ENCODE measurements around the gene PRAC2.

The PRAC2 gene

GRCh38 chr17:48747445-48748363 is 24.7 kb downstream of the PRAC2 start:
- TF ChIP-seq CTCF (IDR thresholded peaks at IDR 0.05; ENCODE audit: low read depth, low read length, missing control alignments) = no peak
- no peak overlapping the region for H3K4me3 ChIP-seq (replicated peaks; ENCODE audit: low read depth, low read length)
- DNase-seq (ENCODE audit: extremely low read depth, low read depth) = no peak

- no peak for TF ChIP-seq CTCF (IDR thresholded peaks at IDR 0.05; ENCODE audit: low read depth, low read length, missing control alignments)
- DNase-seq (ENCODE audit: extremely low read depth, low read depth) = no peak
Measured at GRCh38 chr17:48748718-48749566, 26.0 kb downstream of the PRAC2 start.

GRCh38 chr17:48749621-48750553 is 26.9 kb downstream of the PRAC2 start:
- DNase-seq (ENCODE audit: extremely low read depth, low read depth) = no peak
- TF ChIP-seq CTCF (IDR thresholded peaks at IDR 0.05; ENCODE audit: low read depth, low read length, missing control alignments) = no peak

More at GRCh38 chr17:48748718-48749566, 26.0 kb downstream of the PRAC2 start:
- H3K4me3 ChIP-seq (replicated peaks; ENCODE audit: low read depth, low read length) = no peak overlapping the region

GRCh38 chr17:48751172-48751571 is 28.2 kb downstream of the PRAC2 start:
- H3K4me3 ChIP-seq (replicated peaks; ENCODE audit: low read depth, low read length) = no peak overlapping the region
- no peak for DNase-seq (ENCODE audit: extremely low read depth, low read depth)
- TF ChIP-seq CTCF (IDR thresholded peaks at IDR 0.05; ENCODE audit: low read depth, low read length, missing control alignments) = no peak

More at GRCh38 chr17:48749621-48750553, 26.9 kb downstream of the PRAC2 start:
- no peak overlapping the region for H3K4me3 ChIP-seq (replicated peaks; ENCODE audit: low read depth, low read length)

GRCh38 chr17:48751733-48752398 is 28.9 kb downstream of the PRAC2 start:
- no peak for DNase-seq (ENCODE audit: extremely low read depth, low read depth)
- TF ChIP-seq CTCF (IDR thresholded peaks at IDR 0.05; ENCODE audit: low read depth, low read length, missing control alignments) = no peak
- no peak overlapping the region for H3K4me3 ChIP-seq (replicated peaks; ENCODE audit: low read depth, low read length)
